ENCODE measurements around the gene FBXO21.

GRCh38 chr12:117109943-117110635 lies 80.2 kb downstream of the FBXO21 start:
- no peak for TF ChIP-seq CTCF (IDR thresholded peaks at IDR 0.05; ENCODE audit: low read length)
- no peak for TF ChIP-seq EZH2 (optimal IDR thresholded peaks at IDR 0.05; ENCODE audit: low read depth, low read length)

All from MM.1S (cell line).